H1 (cell line): Measurements from ENCODE around the gene ERAP2. TPM values are rescaled to one million over a fixed set of nuclear protein-coding genes. Genes with fewer than 3 reads are reported as not detected.

Source experiments
- CTCF ChIA-PET: fragments of 300-600 bp; sonication (Branson Sonifier 250); formaldehyde crosslinking; loops from one replicate; lab custom pipeline; 2021; ENCODE audit not compliant: partially characterized antibody; lab: Charles Lee
- POLR2A ChIA-PET: fragments of 300-600 bp; sonication (Branson Sonifier 250); formaldehyde crosslinking; loops from one replicate; lab custom pipeline; 2021; ENCODE audit warnings: inconsistent platforms; ENCODE audit not compliant: partially characterized antibody; lab: Charles Lee
- DNase-seq, 2 experiments: peaks; one replicate each; pipeline versions ENCODE4 v3.0.0 to v3.0.0-alpha.2; 2010 to 2022; ENCODE audit warnings: low spot score in 2 of 2, low read depth in 1 of 2, mixed read lengths in 1 of 2
- FAIRE-seq: peaks from 2 replicates; lab custom pipeline; 2011; peaks lifted over from hg19 to GRCh38; lab: Jason Lieb, UNC
- H2AFZ ChIP-seq: 2 replicates; pipeline ENCODE4 v1.8.1; 2012; ENCODE audit warnings: low read length, inconsistent platforms
- H2AK5ac ChIP-seq: 2 replicates; pipeline ENCODE4 v1.6.1; 2013; ENCODE audit warnings: low read depth, low read length
- H2BK120ac ChIP-seq: replicated peaks from 2 replicates; pipeline ENCODE3; 2013; ENCODE audit warnings: low read depth, low read length, inconsistent platforms
- H2BK12ac ChIP-seq: 2 replicates; pipeline ENCODE4 v1.6.1; 2013; ENCODE audit warnings: low read depth, low read length
- H2BK15ac ChIP-seq: 2 replicates; pipeline ENCODE4 v1.6.1; 2013; ENCODE audit warnings: low read length
- H2BK20ac ChIP-seq: 2 replicates; pipeline ENCODE4 v1.6.1; 2013; ENCODE audit warnings: low read length
- H2BK5ac ChIP-seq: 2 replicates; pipeline ENCODE4 v1.6.1; 2013; ENCODE audit warnings: low read depth, low read length
- H3K14ac ChIP-seq: 2 replicates; pipeline ENCODE4 v1.6.1; 2013; ENCODE audit warnings: inconsistent platforms; ENCODE audit not compliant: insufficient read length
- H3K18ac ChIP-seq: 2 replicates; pipeline ENCODE4 v1.6.1; 2013; ENCODE audit warnings: low read length; ENCODE audit errors: extremely low read depth
- H3K23ac ChIP-seq: 2 replicates; pipeline ENCODE4 v1.6.1; 2013; ENCODE audit warnings: inconsistent platforms; ENCODE audit not compliant: insufficient read length
- H3K23me2 ChIP-seq: 2 replicates; pipeline ENCODE4 v1.6.1; 2013; ENCODE audit warnings: low read depth, low read length
- H3K27ac ChIP-seq: 2 replicates; pipeline ENCODE4 v1.6.1; 2011; ENCODE audit warnings: low read depth, low read length, inconsistent platforms
- H3K27me3 ChIP-seq, 4 experiments: replicated peaks in 1 of 4; 1 replicate in 1 of 4; 2 replicates in 3 of 4; pipeline versions ENCODE4 v1.6.1 to v1.8.1; 2011 to 2013; ENCODE audit warnings: low read length in 3 of 4, mild to moderate bottlenecking in 3 of 4, inconsistent platforms in 2 of 4, mixed read lengths in 2 of 4, moderate library complexity in 1 of 4; ENCODE audit not compliant: control insufficient read depth in 3 of 4, insufficient read depth in 3 of 4; ENCODE audit errors: extremely low read depth in 1 of 4
- H3K36me3 ChIP-seq, 4 experiments: 2 replicates each; pipeline versions ENCODE4 v1.6.1 to v1.8.1; 2011 to 2013; ENCODE audit warnings: mild to moderate bottlenecking in 4 of 4, low read length in 3 of 4, moderate library complexity in 2 of 4, control low read depth in 1 of 4, inconsistent platforms in 1 of 4; ENCODE audit not compliant: insufficient read depth in 4 of 4, control insufficient read depth in 2 of 4
- H3K4ac ChIP-seq: replicated peaks from 2 replicates; pipeline ENCODE3; 2013; ENCODE audit warnings: low read length, low read depth, mixed read lengths, inconsistent platforms; ENCODE audit not compliant: insufficient read length
- H3K4me1 ChIP-seq, 4 experiments: replicated peaks in 1 of 4; 1 replicate in 1 of 4; 2 replicates in 3 of 4; pipeline versions ENCODE4 v1.6.1 to v1.8.1; 2011 to 2013; ENCODE audit warnings: low read length in 3 of 4, inconsistent platforms in 2 of 4, mixed read lengths in 1 of 4; ENCODE audit not compliant: insufficient read depth in 4 of 4, control insufficient read depth in 3 of 4
- H3K4me2 ChIP-seq, 2 experiments: 2 replicates each; pipeline versions ENCODE4 v1.6.1 to v1.8.1; 2011 to 2013; ENCODE audit warnings: low read depth in 2 of 2, low read length in 2 of 2, control low read depth in 1 of 2, inconsistent platforms in 1 of 2, mild to moderate bottlenecking in 1 of 2; ENCODE audit not compliant: insufficient read depth in 1 of 2
- H3K4me3 ChIP-seq, 4 experiments: fragments of 200-600, 300-600 bp in 1 of 4; sonication (generic), shearing (Covaris generic), sonication (Bioruptor Twin) in 1 of 4; 2 replicates each; pipeline versions ENCODE4 v1.5.1 to v1.8.1; 2011 to 2016; ENCODE audit warnings: low read length in 4 of 4, low read depth in 3 of 4, control low read depth in 2 of 4, inconsistent platforms in 2 of 4, mild to moderate bottlenecking in 2 of 4, mixed read lengths in 1 of 4, moderate library complexity in 1 of 4; ENCODE audit not compliant: insufficient read depth in 2 of 4; ENCODE audit errors: extremely low read depth in 1 of 4
- H3K56ac ChIP-seq: replicated peaks from 2 replicates; pipeline ENCODE3; 2013; ENCODE audit warnings: low read depth, mild to moderate bottlenecking, mixed read lengths, low read length, inconsistent platforms; ENCODE audit not compliant: insufficient read length
- H3K79me1 ChIP-seq: 2 replicates; pipeline ENCODE4 v1.6.1; 2013; ENCODE audit warnings: low read depth, low read length, control low read depth
- H3K79me2 ChIP-seq, 2 experiments: 2 replicates each; pipeline versions ENCODE4 v1.6.1 to v1.8.1; 2012 to 2013; ENCODE audit warnings: low read length in 2 of 2, mild to moderate bottlenecking in 2 of 2, inconsistent platforms in 1 of 2; ENCODE audit not compliant: insufficient read depth in 2 of 2, control insufficient read depth in 1 of 2
- H3K9ac ChIP-seq, 4 experiments: replicated peaks in 1 of 4; 1 replicate in 1 of 4; 2 replicates in 3 of 4; pipeline versions ENCODE4 v1.6.1 to v1.8.1; 2011 to 2013; ENCODE audit warnings: low read depth in 3 of 4, low read length in 3 of 4, control low read depth in 2 of 4, mild to moderate bottlenecking in 2 of 4, moderate library complexity in 2 of 4, inconsistent platforms in 1 of 4; ENCODE audit errors: extremely low read depth in 1 of 4
- H3K9me3 ChIP-seq, 2 experiments: 2 replicates each; pipeline versions ENCODE4 v1.6.1 to v1.8.1; 2012 to 2013; ENCODE audit warnings: mild to moderate bottlenecking in 2 of 2, moderate library complexity in 2 of 2, control low read depth in 1 of 2, inconsistent platforms in 1 of 2, low read depth in 1 of 2, low read length in 1 of 2, mixed read lengths in 1 of 2; ENCODE audit not compliant: insufficient read depth in 2 of 2
- H4K20me1 ChIP-seq, 2 experiments: replicated peaks in 1 of 2; 2 replicates each; pipeline versions ENCODE3 to v1.8.1; 2011 to 2013; ENCODE audit warnings: inconsistent platforms in 2 of 2, low read length in 2 of 2, mild to moderate bottlenecking in 1 of 2; ENCODE audit not compliant: insufficient read depth in 2 of 2, control insufficient read depth in 1 of 2
- H4K5ac ChIP-seq: 2 replicates; pipeline ENCODE4 v1.6.1; 2013; ENCODE audit warnings: low read length, low read depth, mixed read lengths, inconsistent platforms; ENCODE audit not compliant: insufficient read length
- H4K8ac ChIP-seq: 2 replicates; pipeline ENCODE4 v1.8.0; 2013; ENCODE audit warnings: mild to moderate bottlenecking, moderate library complexity, low read length, inconsistent platforms; ENCODE audit not compliant: insufficient read depth; ENCODE audit errors: extremely low read depth
- H4K91ac ChIP-seq: replicated peaks from 2 replicates; pipeline ENCODE3; 2013; ENCODE audit warnings: low read length, mixed read lengths, inconsistent platforms; ENCODE audit not compliant: insufficient read length
- HDAC6 ChIP-seq: IDR thresholded peaks from one replicate; pipeline ENCODE4 v1.7.1; 2012; ENCODE audit warnings: low read depth, mild to moderate bottlenecking, inconsistent platforms, low read length, moderate library complexity
- SRF ChIP-seq: IDR thresholded peaks from 2 replicates; pipeline ENCODE4 v1.6.1; 2011; ENCODE audit warnings: mild to moderate bottlenecking, low read depth, low read length, moderate library complexity
- WGBS, 2 experiments: shearing (Covaris generic) in 1 of 2; methylation state at CpG; one replicate each; pipeline versions ENCODE4 v1.1.6 to v1.1.7; 2013 to 2015; ENCODE audit warnings: low lambda C conversion rate in 2 of 2, mixed read lengths in 2 of 2, inconsistent platforms in 1 of 2, low coverage in 1 of 2, missing lambda C conversion rate in 1 of 2; ENCODE audit not compliant: insufficient replicate concordance in 2 of 2, insufficient coverage in 1 of 2, insufficient read length in 1 of 2; ENCODE audit errors: extremely low coverage in 1 of 2, missing lambda C conversion rate in 1 of 2; 5-methylcytosine and 5-hydroxymethylcytosine counted together
- polyA plus RNA-seq, 7 experiments: library from polyadenylated mRNA; depleted of rRNA in 3 of 7; stranded (reverse) in 5 of 7; unstranded in 2 of 7; fragments of >200 nt in 5 of 7; fragments of 200-250 nt in 2 of 7; gene quantifications; 1 replicate in 5 of 7; 2 replicates in 1 of 7; 4 replicates in 1 of 7; pipeline versions ENCODE4 v1.2.1 to v1.2.3, GENCODE V29; 2011 to 2013; ENCODE audit warnings: missing spikeins in 2 of 7, mixed read lengths in 2 of 7
- total RNA-seq: library from RNA; stranded (reverse); fragmentation: NEBNext Ultra II Directional; extraction: Animal tissue kit (Norgen Biotek cat#: 25700); gene quantifications from 2 replicates; pipeline ENCODE4 v1.2.1, GENCODE V29; 2021

ERAP2 gene
- total and polyA plus RNA-seq, 2 of the 8 experiments (the other 6 are each of a cell fraction or from before 2014, with no cell fraction given) = 0.14 TPM; not detected in 1

DNA sequence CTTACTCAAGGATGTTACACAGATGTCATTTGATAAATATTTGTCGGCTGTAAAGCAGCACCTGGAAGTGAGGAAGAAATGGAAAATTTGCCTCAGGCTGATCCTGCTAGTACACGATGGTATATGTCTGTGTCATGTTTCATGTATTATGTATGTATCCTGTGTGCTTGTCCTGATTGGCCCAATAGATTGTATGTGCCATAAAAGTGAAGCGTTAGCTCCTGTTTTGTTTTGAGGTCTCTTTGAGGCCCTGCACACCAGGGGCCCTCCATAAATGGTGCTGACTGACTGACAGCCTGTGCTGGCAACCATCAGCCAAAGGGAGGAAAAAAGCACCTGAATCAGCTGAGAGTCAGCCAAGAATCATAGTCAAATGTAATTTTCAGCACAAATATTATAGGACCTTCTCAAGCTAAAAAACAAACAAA lies 47.7 kb downstream of the ERAP2 start:
- H3K23me2 ChIP-seq = no peaks in the 10 kb centered on the region
- H4K91ac ChIP-seq = no peak overlapping the region
- FAIRE-seq (no peak), DNase-seq (no peak)
- POLR2A ChIA-PET = interaction anchor here (0.6 kb wide), 1 partner anchor 32 kb away, joined by 5 read pairs; no protein-coding TSS in a partner anchor
- H3K9me3 ChIP-seq = no peaks in the 10 kb centered on the region
- no peak overlapping the region for H3K9ac ChIP-seq
- no peak overlapping the region for H4K8ac ChIP-seq
- H2BK5ac ChIP-seq = no peak overlapping the region
- H3K18ac ChIP-seq = no peak overlapping the region
- no peaks in the 10 kb centered on the region for H3K36me3 ChIP-seq
- CTCF ChIA-PET = interaction anchor here (0.6 to 1.3 kb wide), 5 partner anchors 23 to 188 kb away, joined by 3 to 6 read pairs (median 4); no protein-coding TSS in a partner anchor
- H2AFZ ChIP-seq = no peak overlapping the region
- no peak overlapping the region for H3K14ac ChIP-seq
- H2BK15ac ChIP-seq = no peak overlapping the region
- peaks cover 0 to 4% (median 3%) of the 10 kb centered on the region in 4 experiments; a peak in 4 of 7 replicates for H3K4me1 ChIP-seq
- H3K4ac ChIP-seq = no peak overlapping the region
- H3K79me2 ChIP-seq = no peaks in the 10 kb centered on the region
- no peaks in the 10 kb centered on the region for H4K20me1 ChIP-seq
- 84% methylated on average over 3 of the region's 3 CpGs; no CpG with 5 or more reads in 1 of the 2 experiments for WGBS, 2 experiments
- no peak overlapping the region for H2BK20ac ChIP-seq
- no peaks in the 10 kb centered on the region for H3K79me1 ChIP-seq
- H3K56ac ChIP-seq = no peak overlapping the region
- H3K4me2 ChIP-seq = no peak overlapping the region; a peak in 1 of 4 replicates
- H3K27me3 ChIP-seq = no peaks in the 10 kb centered on the region
- TF ChIP-seq HDAC6 = no peak
- peak; percentile 41; the same call in 1 of the 2 replicates for TF ChIP-seq SRF
- no peak overlapping the region for H3K4me3 ChIP-seq
- no peak overlapping the region for H2AK5ac ChIP-seq
- no peak overlapping the region for H3K27ac ChIP-seq
- H2BK120ac ChIP-seq = no peak overlapping the region
- no peak overlapping the region for H4K5ac ChIP-seq
- H2BK12ac ChIP-seq = no peak overlapping the region
- no peak overlapping the region for H3K23ac ChIP-seq
